K562 treated with DMSO at 1 percent for 24 hours (cell line): Measurements from ENCODE around the gene TMEM260. TPM values are rescaled to one million over a fixed set of nuclear protein-coding genes. Genes with fewer than 3 reads are reported as not detected.

Source experiments
- total RNA-seq: library from RNA; unstranded; fragments of 300-600 nt; gene quantifications from 2 replicates; pipeline ENCODE4 v1.2.3, GENCODE V29; 2022; ENCODE audit warnings: low read depth; ENCODE audit not compliant: insufficient read depth

Gene TMEM260
- total RNA-seq, result 5.3 and 6.9 TPM in 2 replicates

DNA sequence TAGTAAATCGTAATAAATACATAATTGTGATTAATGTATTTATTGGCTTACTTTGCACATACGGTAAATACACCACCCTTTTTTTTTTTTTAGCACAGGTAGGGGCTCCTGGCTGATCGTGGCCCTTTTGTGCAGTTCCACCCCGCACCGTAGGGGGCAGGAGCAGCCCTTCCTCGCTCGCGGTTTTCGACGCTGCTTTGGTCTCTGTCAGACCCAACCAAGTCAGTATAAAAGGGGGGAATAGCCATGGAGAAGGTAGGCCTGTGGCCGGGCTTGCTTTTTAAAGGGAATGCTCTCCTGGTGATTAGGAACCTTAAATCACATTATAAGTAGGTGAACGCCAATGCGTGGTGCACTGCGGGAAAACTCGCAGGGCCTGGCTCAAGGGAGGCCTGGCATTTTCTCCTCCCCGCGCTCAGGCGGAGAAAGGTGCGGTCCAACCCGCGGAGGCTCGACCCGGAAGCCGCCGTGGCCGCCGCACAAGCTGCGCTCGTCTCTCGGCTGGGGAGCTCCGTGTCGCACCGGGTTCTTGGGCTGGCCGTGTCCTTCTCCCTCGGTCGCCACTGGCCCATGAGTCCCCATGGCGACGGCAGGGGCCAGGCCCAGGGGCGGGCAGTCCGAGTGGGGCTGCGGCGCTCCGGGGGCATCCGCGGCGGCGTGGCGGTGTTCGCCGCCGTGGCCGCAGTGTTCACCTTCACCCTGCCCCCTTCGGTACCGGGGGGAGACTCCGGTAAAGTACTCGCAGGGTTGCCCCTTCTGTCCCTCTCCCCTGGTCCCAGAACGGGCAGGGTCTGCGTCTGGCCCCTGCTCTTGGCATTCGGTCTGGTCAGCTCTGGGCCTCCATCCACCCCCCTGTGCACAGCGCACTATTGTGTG, at the start of gene TMEM260:
TSS of gene TMEM260 (plus strand) at position 454 of the 876 bp plus-strand sequence. CDS start at position 571, 117 bp downstream.

Other genes with a start within 250 kb of the TMEM260 start
- not detected in 2 replicates for gene OTX2, start 230.7 kb downstream of the TMEM260 start, total RNA-seq